SK-N-SH (cell line): Measurements from ENCODE around the gene TARS3.
"Not testable (repeated sequence)": the region's sequence is repeated elsewhere in the genome, so short reads cannot be mapped to it uniquely, and the experiment has no call there.

Experiments
- CTCF ChIP-seq: fragments of 200-600 bp; sonication (generic); IDR thresholded peaks from 2 replicates; pipeline ENCODE4 v1.6.1; 2017; ENCODE audit warnings: antibody characterized with exemption, mild to moderate bottlenecking, moderate library complexity
- IRF3 ChIP-seq: fragments of 150-350 bp; IDR thresholded peaks from 2 replicates; pipeline ENCODE4 v1.6.1; 2016; ENCODE audit warnings: mild to moderate bottlenecking, low read depth, low read length
- MAX ChIP-seq: IDR thresholded peaks from 2 replicates; pipeline ENCODE4 v1.4.0; 2012; ENCODE audit warnings: low read depth

GRCh38 chr15:101746716-101747082 is 22.4 kb upstream of the TARS3 start:
- TF ChIP-seq MAX, IRF3, CTCF: not testable (repeated sequence)
